BJ (cell line): ENCODE results near the gene RASSF9. TPM values are rescaled to one million over a fixed set of nuclear protein-coding genes. Genes with fewer than 3 reads are reported as not detected.

Source experiments
- CTCF ChIA-PET: fragments of 350-600 bp; formaldehyde crosslinking; extraction: SDS; loops from one replicate; lab custom pipeline; 2021; ENCODE audit warnings: antibody characterized with exemption, inconsistent platforms; lab: Yijun Ruan, JAX
- POLR2A ChIA-PET: fragments of 300-600 bp; sonication (Branson Sonifier 250); formaldehyde crosslinking; extraction: SDS; loops from one replicate; lab custom pipeline; 2021; ENCODE audit warnings: antibody characterized with exemption; lab: Charles Lee
- DNase-seq: peaks from one replicate; pipeline ENCODE4 v3.0.0-alpha.2; 2011; ENCODE audit warnings: low read depth
- H3K27me3 ChIP-seq: 2 replicates; pipeline ENCODE4 v1.6.0; 2011; ENCODE audit warnings: low read length; ENCODE audit not compliant: control insufficient read depth, insufficient read depth
- H3K36me3 ChIP-seq: 2 replicates; pipeline ENCODE4 v1.5.1; 2011; ENCODE audit warnings: low read length; ENCODE audit not compliant: control insufficient read depth, insufficient read depth
- H3K4me3 ChIP-seq: 2 replicates; pipeline ENCODE4 v1.5.1; 2011; ENCODE audit warnings: low read depth, mild to moderate bottlenecking, control low read depth, low read length
- polyA plus RNA-seq: library from polyadenylated mRNA; depleted of rRNA; stranded (reverse); fragments of >200 nt; gene quantifications from 2 replicates; pipeline ENCODE4 v1.2.3, GENCODE V29; 2011
- TF ChIP-seq, protein P1 (sequence below): IDR thresholded peaks from 2 replicates; pipeline ENCODE4 v1.5.1; 2011; ENCODE audit warnings: low read depth, mild to moderate bottlenecking, control low read depth, inconsistent platforms, low read length, moderate library complexity; ENCODE audit not compliant: insufficient read depth

The RASSF9 gene
- polyA plus RNA-seq, 1 experiment = 0.09 TPM

- CTCF ChIA-PET = no interaction called here
- DNase-seq = no peak
- Histone ChIP-seq H3K36me3 (no peaks in the 10 kb centered on the region), H3K4me3 (no peak overlapping the region), H3K27me3 (no peaks in the 10 kb centered on the region)
- POLR2A ChIA-PET = no interaction called here
- TF ChIP-seq, protein P1, sequence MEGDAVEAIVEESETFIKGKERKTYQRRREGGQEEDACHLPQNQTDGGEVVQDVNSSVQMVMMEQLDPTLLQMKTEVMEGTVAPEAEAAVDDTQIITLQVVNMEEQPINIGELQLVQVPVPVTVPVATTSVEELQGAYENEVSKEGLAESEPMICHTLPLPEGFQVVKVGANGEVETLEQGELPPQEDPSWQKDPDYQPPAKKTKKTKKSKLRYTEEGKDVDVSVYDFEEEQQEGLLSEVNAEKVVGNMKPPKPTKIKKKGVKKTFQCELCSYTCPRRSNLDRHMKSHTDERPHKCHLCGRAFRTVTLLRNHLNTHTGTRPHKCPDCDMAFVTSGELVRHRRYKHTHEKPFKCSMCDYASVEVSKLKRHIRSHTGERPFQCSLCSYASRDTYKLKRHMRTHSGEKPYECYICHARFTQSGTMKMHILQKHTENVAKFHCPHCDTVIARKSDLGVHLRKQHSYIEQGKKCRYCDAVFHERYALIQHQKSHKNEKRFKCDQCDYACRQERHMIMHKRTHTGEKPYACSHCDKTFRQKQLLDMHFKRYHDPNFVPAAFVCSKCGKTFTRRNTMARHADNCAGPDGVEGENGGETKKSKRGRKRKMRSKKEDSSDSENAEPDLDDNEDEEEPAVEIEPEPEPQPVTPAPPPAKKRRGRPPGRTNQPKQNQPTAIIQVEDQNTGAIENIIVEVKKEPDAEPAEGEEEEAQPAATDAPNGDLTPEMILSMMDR = no peak
Observed at GRCh38 chr12:85798122-85798521, 38.1 kb downstream of the RASSF9 start.

- TF ChIP-seq, protein P1 = no peak
- no peak for DNase-seq
Observed at GRCh38 chr12:85796001-85796400, 40.2 kb downstream of the RASSF9 start.

GRCh38 chr12:85794531-85794930 is 41.7 kb downstream of the RASSF9 start:
- Histone ChIP-seq H3K27me3 (no peaks in the 10 kb centered on the region), H3K4me3 (no peak overlapping the region), H3K36me3 (no peaks in the 10 kb centered on the region)
- TF ChIP-seq, protein P1 = no peak
- CTCF ChIA-PET = no interaction called here
- POLR2A ChIA-PET = no interaction called here
- no peak for DNase-seq

More at GRCh38 chr12:85796001-85796400, 40.2 kb downstream of the RASSF9 start:
- no peaks in the 10 kb centered on the region for H3K36me3 ChIP-seq
- no peak overlapping the region for H3K4me3 ChIP-seq
- ChIA-PET CTCF (no interaction called here), POLR2A (no interaction called here)
- no peaks in the 10 kb centered on the region for H3K27me3 ChIP-seq

DNA sequence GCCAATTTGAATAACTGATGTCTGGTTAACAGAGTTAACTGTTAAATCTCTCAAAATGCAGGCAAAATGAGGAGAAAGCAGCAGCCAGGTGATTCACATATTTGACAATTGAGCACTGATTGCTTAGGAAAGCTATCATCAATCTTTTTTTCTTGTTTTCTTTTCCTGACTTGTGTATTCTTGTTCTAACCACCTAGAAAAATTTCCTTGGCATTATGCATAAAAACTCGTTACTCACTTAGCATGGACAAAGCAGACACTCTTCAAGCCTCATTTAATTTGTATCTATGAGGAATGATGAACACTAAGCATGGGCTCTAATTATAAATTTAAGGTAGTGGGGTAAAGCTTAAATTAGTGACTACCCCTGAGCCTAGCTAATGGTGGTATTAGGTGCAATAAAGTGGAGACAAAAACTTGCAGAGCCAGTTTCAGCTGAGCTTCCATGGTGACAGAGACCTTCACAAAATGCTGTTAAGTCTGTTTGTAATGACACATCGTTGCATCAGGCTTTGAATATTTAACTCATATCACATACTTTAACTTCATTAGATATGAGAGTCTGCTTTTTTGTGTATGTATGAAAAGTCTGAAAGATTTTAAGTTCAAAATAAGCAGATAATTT is 52.0 kb downstream of the RASSF9 start:
- TF ChIP-seq, protein P1 = no peak
- DNase-seq = no peak
- CTCF ChIA-PET = no interaction called here
- POLR2A ChIA-PET = no interaction called here
- Histone ChIP-seq H3K36me3 (no peaks in the 10 kb centered on the region), H3K4me3 (no peak overlapping the region), H3K27me3 (no peaks in the 10 kb centered on the region)

DNA sequence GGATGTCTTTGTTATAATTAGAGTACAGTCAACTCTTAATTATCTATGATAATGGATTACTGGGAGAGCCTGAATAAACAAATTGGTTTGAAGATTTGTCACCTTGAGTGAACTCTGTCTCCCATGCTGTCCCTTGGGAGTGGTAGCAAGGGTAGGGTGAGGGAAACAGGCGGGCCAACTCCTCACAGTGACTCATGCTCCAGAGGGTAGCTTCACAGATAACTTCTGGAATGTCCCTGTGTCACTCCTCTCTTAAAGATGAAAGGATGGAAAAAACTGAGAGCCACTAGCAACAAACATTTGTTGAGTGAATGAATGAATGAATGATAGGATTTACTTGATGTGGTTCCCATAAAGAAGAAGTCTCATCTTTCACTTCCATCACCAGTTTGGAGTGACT is 53.5 kb downstream of the RASSF9 start:
- POLR2A ChIA-PET = no interaction called here
- Histone ChIP-seq H3K4me3 (no peak overlapping the region), H3K36me3 (no peaks in the 10 kb centered on the region), H3K27me3 (no peaks in the 10 kb centered on the region)
- no peak for DNase-seq
- TF ChIP-seq, protein P1 = no peak
- CTCF ChIA-PET = interaction anchor here (1.1 kb wide), 1 partner anchor 10 kb away, joined by 3 read pairs; no protein-coding TSS in a partner anchor
